GM21619 (cell line): Measurements from ENCODE around the gene ARRDC1.

ENCODE experiments used
- ATAC-seq: cut with Tn5 transposase; IDR thresholded peaks from one replicate; pipeline ENCODE4 v1.9.1; 2021; ENCODE audit not compliant: unreplicated experiment

The ARRDC1 gene

GRCh38 chr9:137632230-137633161, 27.0 kb downstream of the ARRDC1 start:
- no peak for ATAC-seq

- no peak for ATAC-seq
Observed at GRCh38 chr9:137634016-137634415, 28.5 kb downstream of the ARRDC1 start.

- no peak for ATAC-seq
Observed at GRCh38 chr9:137638680-137639079, 33.2 kb downstream of the ARRDC1 start.

DNA sequence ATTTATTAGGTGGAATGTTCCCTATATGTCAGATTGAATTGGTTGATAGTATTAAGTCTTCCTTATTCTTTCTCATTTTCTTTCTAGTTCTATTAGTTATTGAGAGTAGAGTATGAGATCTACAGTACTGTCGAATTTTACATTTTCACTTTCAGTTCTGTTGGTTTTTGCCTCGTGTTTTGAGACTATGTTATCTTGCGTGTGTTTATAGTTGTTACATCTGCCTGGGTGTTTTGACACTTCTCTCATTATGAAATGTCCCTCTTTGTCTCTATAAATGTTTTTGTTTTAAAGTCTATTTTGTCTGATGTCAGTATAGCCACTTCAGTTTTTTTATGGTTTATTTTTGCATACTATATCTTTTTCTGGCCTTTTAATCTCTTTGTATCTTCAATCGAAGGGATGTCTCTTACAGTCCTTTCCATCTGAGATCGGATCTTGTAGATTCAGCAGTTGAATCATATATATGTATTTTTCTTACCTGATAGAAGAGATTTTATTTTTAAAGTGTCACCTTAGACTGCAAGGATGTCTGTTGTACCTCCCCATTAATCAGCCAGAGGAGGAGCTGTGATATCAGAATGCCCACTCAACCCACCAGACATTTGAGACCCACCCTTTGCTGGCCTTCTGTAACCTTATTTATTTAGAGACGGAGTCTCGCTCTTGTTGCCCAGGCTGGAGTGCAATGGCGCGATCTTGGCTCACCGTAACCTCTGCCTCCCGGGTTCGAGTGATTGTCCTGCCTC, 34.0 kb downstream of the ARRDC1 start:
- ATAC-seq: no peak

DNA sequence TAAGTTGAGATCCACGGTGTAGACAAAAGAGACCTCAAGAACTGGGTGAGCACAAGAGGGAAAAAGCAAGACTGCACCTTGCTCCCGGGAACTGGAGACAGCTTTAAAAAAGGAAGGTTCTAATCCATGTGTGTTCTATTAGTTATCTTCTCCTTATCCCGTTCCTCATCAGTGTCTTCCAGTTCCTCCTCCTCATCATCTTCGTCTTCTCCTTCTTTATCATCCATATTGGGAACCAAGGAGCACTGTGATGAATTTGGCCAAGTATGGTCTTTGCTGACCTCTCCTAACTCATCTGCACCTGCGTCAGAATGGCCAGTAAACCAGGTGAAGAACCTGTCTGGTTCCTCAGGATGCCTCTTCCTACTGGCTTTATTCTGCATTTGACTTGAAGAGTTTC, 35.4 kb downstream of the ARRDC1 start:
- ATAC-seq: no peak

- no peak for ATAC-seq
Observed at GRCh38 chr9:137642118-137642601, 36.7 kb downstream of the ARRDC1 start.

- no peak for ATAC-seq
Observed at GRCh38 chr9:137642892-137643291, 37.4 kb downstream of the ARRDC1 start.

DNA sequence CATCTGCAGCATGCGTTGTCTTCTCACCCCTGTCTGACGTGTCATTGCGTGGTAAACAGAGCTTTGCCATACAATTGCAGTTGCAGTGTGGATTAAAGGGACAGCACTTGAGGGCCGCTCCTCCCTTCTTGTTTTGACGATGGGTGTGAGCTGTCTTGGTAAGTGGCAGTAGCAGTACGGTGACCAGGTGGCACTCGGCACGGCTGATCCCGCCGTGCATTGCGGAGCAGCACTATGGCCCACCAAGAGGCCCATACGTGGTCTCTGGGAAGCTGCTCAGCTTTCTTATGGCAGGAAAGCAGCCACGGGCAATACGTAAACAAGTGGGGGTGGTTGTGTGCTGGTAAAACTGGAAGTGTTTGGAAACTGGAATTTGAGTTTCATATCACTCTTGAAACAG, 38.4 kb downstream of the ARRDC1 start:
- no peak for ATAC-seq

GRCh38 chr9:137645211-137645610, 39.7 kb downstream of the ARRDC1 start:
- no peak for ATAC-seq

GRCh38 chr9:137646341-137646740, 40.9 kb downstream of the ARRDC1 start:
- no peak for ATAC-seq

DNA sequence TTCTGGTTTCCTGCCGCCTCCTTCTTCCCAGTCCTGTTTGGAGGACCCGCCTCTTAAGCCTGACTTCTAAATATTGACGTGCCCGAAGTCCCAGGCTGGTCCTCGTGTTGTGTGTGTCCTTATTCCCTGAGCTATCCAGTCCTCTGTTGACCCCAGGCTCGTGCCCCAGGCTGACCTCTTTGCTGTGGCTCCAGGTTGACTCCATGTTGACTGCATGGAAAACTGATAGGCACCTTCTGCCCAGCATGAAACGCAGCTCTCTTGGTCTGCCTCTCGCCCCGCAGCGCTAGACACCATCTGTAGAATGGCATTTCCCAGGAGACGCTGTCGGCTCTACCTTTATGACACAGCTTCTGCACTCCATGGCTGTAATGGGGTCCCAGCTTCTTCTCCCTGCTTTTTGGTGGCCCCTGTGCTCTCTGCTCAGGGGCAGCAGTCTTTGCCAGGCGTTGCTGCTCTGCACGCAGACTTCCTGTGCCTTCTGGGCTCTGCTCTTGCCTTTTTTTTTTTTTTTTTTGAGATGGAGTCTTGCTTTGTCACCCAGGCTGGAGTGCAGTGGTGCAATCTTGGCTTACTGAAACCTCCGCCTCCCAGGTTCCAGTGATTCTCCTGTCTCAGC, 41.7 kb downstream of the ARRDC1 start:
- no peak for ATAC-seq

DNA sequence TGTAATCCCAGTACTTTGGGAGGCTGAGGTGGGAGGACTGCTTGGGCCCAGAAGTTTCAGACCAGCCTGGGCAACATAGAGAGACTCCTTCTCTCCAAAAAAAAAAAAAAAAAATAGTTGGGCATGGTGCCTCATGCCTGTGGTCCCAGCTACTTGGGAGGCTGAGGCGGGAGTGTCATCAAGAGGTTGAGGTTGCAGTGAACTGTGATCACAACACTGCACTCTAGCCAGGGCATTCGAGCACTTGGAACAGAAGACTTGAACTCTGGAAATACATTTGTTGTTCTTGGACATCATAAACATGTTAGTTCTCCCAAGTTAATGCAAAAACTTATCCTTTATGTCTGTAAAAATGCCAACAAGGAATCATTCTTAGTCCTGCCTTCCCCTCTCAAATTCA, 42.9 kb downstream of the ARRDC1 start:
- ATAC-seq: no peak

- no peak for ATAC-seq
Observed at GRCh38 chr9:137649553-137649952, 44.1 kb downstream of the ARRDC1 start.

GRCh38 chr9:137650259-137650658, 44.8 kb downstream of the ARRDC1 start:
- no peak for ATAC-seq

- no peak for ATAC-seq
Observed at GRCh38 chr9:137650779-137651178, 45.3 kb downstream of the ARRDC1 start.

- ATAC-seq: no peak
Observed at GRCh38 chr9:137656416-137656815, 50.9 kb downstream of the ARRDC1 start.

DNA sequence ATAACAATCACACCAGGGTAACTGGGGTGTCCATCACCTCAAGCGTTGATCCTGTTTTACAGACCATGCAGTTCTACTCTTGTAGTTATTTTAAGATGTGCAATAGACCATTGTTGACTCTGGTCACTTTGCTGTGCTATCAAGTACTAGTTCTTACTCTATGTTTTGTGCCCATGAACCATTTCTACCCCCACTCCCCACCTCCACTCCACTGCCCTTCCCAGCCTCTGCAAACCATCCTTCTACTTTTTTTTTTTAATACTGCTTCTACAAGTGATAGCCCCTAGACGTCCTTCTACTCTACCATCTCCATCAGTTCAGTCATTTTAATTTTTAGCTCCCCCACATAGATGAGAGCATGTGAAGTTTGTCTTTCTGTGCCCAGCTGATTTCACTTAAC, 52.1 kb downstream of the ARRDC1 start:
- ATAC-seq: no peak

- ATAC-seq: no peak
Observed at GRCh38 chr9:137658781-137659180, 53.3 kb downstream of the ARRDC1 start.

DNA sequence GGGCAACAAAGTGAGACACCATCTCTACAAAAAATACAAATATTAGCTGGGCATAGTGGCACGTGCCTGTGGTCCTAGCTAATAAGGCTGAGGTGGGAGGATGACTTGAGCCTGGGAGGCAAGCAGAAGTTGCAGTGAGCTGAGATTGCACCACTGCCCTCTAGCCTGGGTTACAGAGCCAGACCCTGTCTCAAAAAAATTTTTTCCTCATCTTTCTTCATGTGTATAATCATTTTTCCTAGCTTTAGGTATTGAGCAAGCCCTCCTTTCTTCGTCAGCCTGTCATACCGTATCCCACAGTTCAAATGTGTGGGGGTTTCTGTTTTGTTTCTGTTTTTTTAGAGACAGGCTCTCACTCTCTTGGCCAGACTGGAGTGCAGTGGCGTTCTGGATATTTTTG, 54.7 kb downstream of the ARRDC1 start:
- no peak for ATAC-seq

GRCh38 chr9:137663584-137663983, 58.1 kb downstream of the ARRDC1 start:
- no peak for ATAC-seq

DNA sequence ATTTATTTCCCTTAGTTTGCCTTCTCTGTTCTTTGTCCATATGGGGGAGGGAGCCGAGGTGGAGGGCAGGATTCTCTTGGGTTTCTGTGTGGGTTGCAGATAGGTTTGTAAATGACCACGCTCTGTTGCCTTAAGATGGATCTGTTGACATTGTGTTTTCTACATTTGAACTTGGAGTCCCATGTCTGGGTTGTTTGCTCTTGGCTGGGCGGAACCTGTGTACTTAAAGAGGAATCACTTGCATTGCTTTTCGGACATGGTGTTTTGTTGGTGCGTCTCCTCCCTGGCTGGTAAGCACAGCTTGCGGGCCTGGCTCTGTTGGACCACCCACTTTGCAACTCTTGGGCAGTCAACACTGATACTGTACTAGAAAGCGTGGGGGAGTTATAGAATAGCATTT, 59.2 kb downstream of the ARRDC1 start:
- no peak for ATAC-seq
